Stimulated activated naive CD8-positive, alpha-beta T cell treated with anti-CD3 and anti-CD28 coated beads, Interleukin-15, Interleukin-2, amounts not matched to agents 100 ng/mL and 50 ng/mL, for 24 hours (primary cell): ENCODE results near the gene LCT.
"Not testable (repeated sequence)": the region's sequence is repeated elsewhere in the genome, so short reads cannot be mapped to it uniquely, and the experiment has no call there.

ENCODE experiments used
- H3K27ac Mint-ChIP-seq: one replicate; pipeline ENCODE4 v1.8.0; 2021; ENCODE audit warnings: mild to moderate bottlenecking, mixed read lengths
- H3K27me3 Mint-ChIP-seq: one replicate; pipeline ENCODE4 v1.8.0; 2021; ENCODE audit warnings: mixed read lengths
- H3K36me3 Mint-ChIP-seq: one replicate; pipeline ENCODE4 v1.8.0; 2021; ENCODE audit warnings: low read depth, mixed read lengths
- H3K4me1 Mint-ChIP-seq: one replicate; pipeline ENCODE4 v1.8.0; 2021; ENCODE audit warnings: low read depth, mixed read lengths
- H3K4me3 Mint-ChIP-seq: one replicate; pipeline ENCODE4 v1.8.0; 2021; ENCODE audit warnings: mild to moderate bottlenecking, mixed read lengths
- H3K9me3 Mint-ChIP-seq: one replicate; pipeline ENCODE4 v1.8.0; 2021; ENCODE audit warnings: mixed read lengths

LCT gene

GRCh38 chr2:135796606-135797005 lies 40.4 kb downstream of the LCT start:
- Mint-ChIP-seq H3K36me3 (peaks cover 6% of the 10 kb centered on the region), H3K4me3 (no peak overlapping the region), H3K27me3 (no peaks in the 10 kb centered on the region), H3K4me1 (peaks cover 33% of the 10 kb centered on the region), H3K27ac (no peak overlapping the region), H3K9me3 (peaks cover 15% of the 10 kb centered on the region)

DNA sequence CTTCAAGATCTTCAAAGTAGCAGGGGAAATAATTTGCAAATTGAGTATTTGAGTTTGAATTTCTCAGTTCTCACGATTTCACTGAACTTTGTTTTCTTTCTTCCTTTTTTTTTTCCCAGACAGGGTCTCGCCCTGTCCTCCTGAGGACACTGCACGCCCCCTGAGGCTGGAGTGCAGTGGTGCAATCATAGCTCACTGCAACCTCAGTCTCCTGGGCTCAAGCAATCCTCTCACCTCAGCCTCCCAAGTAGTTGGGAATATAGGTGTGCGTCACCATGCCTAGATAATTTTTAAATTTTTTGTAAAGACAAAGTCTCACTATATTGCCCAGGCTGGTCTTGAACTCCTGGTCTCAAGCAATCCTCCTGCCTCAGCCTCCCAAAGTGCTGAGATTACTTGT lies 41.3 kb downstream of the LCT start:
- H3K36me3 Mint-ChIP-seq, H3K4me3 Mint-ChIP-seq, H3K27ac Mint-ChIP-seq, H3K27me3 Mint-ChIP-seq: not testable (repeated sequence)
- Mint-ChIP-seq H3K4me1 (peaks cover 37% of the 10 kb centered on the region), H3K9me3 (peaks cover 10% of the 10 kb centered on the region)

- H3K4me3 Mint-ChIP-seq, result no peak overlapping the region
- no peaks in the 10 kb centered on the region for H3K27me3 Mint-ChIP-seq
- H3K9me3 Mint-ChIP-seq, result no peaks in the 10 kb centered on the region
- no peak overlapping the region for H3K27ac Mint-ChIP-seq
- no peaks in the 10 kb centered on the region for H3K36me3 Mint-ChIP-seq
- H3K4me1 Mint-ChIP-seq, result peaks cover 36% of the 10 kb centered on the region
These were observed 44.4 kb downstream of the LCT start for GRCh38 chr2:135792401-135793150.

GRCh38 chr2:135791418-135792190 lies 45.4 kb downstream of the LCT start:
- H3K36me3 Mint-ChIP-seq, result peaks cover 7% of the 10 kb centered on the region
- H3K9me3 Mint-ChIP-seq, result no peaks in the 10 kb centered on the region
- no peak overlapping the region for H3K27ac Mint-ChIP-seq
- no peak overlapping the region for H3K4me3 Mint-ChIP-seq
- H3K4me1 Mint-ChIP-seq, result peaks cover 32% of the 10 kb centered on the region
- H3K27me3 Mint-ChIP-seq, result no peaks in the 10 kb centered on the region

GRCh38 chr2:135790423-135790822 lies 46.6 kb downstream of the LCT start:
- peaks cover 32% of the 10 kb centered on the region for H3K4me1 Mint-ChIP-seq
- H3K36me3 Mint-ChIP-seq, result peaks cover 14% of the 10 kb centered on the region
- no peak overlapping the region for H3K27ac Mint-ChIP-seq
- no peaks in the 10 kb centered on the region for H3K27me3 Mint-ChIP-seq
- H3K4me3 Mint-ChIP-seq, result no peak overlapping the region
- no peaks in the 10 kb centered on the region for H3K9me3 Mint-ChIP-seq

- no peak overlapping the region for H3K4me3 Mint-ChIP-seq
- peaks cover 49% of the 10 kb centered on the region for H3K36me3 Mint-ChIP-seq
- H3K4me1 Mint-ChIP-seq, result peaks cover 6% of the 10 kb centered on the region
- no peaks in the 10 kb centered on the region for H3K9me3 Mint-ChIP-seq
- no peak overlapping the region for H3K27ac Mint-ChIP-seq
- H3K27me3 Mint-ChIP-seq, result no peaks in the 10 kb centered on the region
These were observed 50.2 kb downstream of the LCT start for GRCh38 chr2:135786823-135787222.

DNA sequence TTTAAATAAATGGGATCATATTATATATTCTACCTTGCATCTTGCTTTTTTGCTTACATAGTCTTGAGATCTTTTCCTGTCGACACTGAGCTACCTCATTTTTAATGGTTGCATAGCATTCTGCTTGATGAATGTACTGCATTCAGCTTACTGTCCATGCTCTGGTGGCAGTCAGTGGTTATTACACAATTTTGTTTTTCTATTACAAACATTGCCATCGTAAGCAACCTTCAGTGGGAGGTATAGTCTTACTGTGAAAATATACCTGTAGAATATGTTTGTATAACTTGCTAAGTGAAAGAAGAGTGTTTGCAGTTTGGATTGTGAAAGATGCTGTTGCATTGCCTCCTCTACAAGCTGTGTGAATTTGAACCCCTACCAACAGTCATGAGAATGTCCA lies 52.0 kb downstream of the LCT start:
- H3K36me3 Mint-ChIP-seq, result peaks cover 67% of the 10 kb centered on the region

GRCh38 chr2:135783439-135783838 lies 53.5 kb downstream of the LCT start:
- no peaks in the 10 kb centered on the region for H3K27me3 Mint-ChIP-seq
- no peak overlapping the region for H3K4me3 Mint-ChIP-seq
- H3K36me3 Mint-ChIP-seq, result peaks cover 76% of the 10 kb centered on the region
- H3K9me3 Mint-ChIP-seq, result no peaks in the 10 kb centered on the region
- H3K27ac Mint-ChIP-seq, result no peak overlapping the region
- H3K4me1 Mint-ChIP-seq, result no peaks in the 10 kb centered on the region

More for the DNA sequence above, 52.0 kb downstream of the LCT start:
- Mint-ChIP-seq H3K9me3 (no peaks in the 10 kb centered on the region), H3K27me3 (no peaks in the 10 kb centered on the region), H3K4me3 (no peak overlapping the region), H3K27ac (no peak overlapping the region), H3K4me1 (no peaks in the 10 kb centered on the region)

DNA sequence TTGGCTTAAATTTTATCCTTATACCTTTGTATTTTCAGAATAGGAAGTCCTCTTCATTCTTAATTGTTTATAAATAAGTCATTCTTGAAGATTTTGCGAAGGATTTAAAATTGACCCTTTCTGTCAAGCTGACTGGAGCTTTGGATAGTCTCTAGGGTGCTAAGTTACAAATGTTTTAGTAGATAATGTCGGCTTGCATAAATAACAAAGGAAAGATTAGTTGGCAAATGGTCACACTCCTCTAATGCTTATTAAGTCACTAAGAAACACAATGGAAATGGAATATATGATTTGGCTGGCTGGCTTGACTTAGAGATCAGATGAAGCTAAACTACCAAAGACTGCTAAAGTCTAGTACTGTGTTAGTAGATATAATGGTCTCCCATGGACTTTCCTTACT lies 54.8 kb downstream of the LCT start:
- H3K36me3 Mint-ChIP-seq, result peaks cover 78% of the 10 kb centered on the region
- H3K27me3 Mint-ChIP-seq, result no peaks in the 10 kb centered on the region
- H3K4me3 Mint-ChIP-seq, result no peak overlapping the region
- H3K27ac Mint-ChIP-seq, result no peak overlapping the region
- H3K4me1 Mint-ChIP-seq, result no peaks in the 10 kb centered on the region
- H3K9me3 Mint-ChIP-seq, result no peaks in the 10 kb centered on the region

DNA sequence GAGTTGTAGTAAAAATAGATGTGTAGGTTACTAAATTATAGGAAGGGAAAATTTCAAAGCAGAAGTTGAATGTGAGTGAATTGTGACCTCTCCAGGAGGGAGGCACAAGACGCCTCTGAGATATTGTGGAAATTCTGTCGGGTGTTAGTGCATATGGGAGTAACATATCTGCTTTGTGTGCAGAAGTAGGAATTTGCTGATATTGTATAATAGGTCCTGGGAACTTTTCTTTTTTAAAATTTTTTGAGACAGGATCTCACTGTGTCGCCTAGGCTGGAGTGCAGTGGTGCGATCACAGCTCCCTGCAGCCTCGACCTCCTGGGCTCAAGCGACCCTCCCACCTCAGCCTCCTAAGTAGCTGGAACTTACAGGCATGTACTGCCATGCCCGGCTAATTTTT lies 60.6 kb downstream of the LCT start:
- no peak overlapping the region for H3K27ac Mint-ChIP-seq
- peaks cover 13% of the 10 kb centered on the region for H3K4me1 Mint-ChIP-seq
- H3K27me3 Mint-ChIP-seq, result no peaks in the 10 kb centered on the region
- H3K4me3 Mint-ChIP-seq, result no peak overlapping the region
- peaks cover 72% of the 10 kb centered on the region for H3K36me3 Mint-ChIP-seq
- H3K9me3 Mint-ChIP-seq, result no peaks in the 10 kb centered on the region

- no peak overlapping the region for H3K27ac Mint-ChIP-seq
- no peaks in the 10 kb centered on the region for H3K9me3 Mint-ChIP-seq
- no peaks in the 10 kb centered on the region for H3K27me3 Mint-ChIP-seq
- H3K4me3 Mint-ChIP-seq, result no peak overlapping the region
- H3K4me1 Mint-ChIP-seq, result peaks cover 13% of the 10 kb centered on the region
- H3K36me3 Mint-ChIP-seq, result peaks cover 70% of the 10 kb centered on the region
These were observed 61.6 kb downstream of the LCT start for GRCh38 chr2:135775420-135775819.

DNA sequence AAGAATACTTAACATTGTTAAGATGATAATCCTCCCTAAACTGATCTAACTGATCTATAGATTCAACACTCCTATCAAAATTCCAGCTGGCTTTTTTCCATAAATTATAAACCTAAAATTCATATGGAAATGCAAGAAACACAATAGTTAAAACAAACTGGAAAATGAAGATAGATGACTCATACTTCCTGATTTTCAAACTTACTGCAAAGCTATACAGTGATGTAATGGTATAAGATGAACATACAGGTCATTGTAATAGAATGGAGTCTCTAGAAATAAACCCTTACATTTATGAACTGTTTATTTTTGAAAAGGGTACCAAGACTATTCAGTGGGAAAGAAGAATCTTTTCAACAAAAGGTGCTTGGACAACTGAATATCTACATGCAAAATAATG lies 63.1 kb downstream of the LCT start:
- Mint-ChIP-seq H3K27ac (no peak overlapping the region), H3K36me3 (peaks cover 74% of the 10 kb centered on the region), H3K4me1 (peaks cover 13% of the 10 kb centered on the region), H3K9me3 (no peaks in the 10 kb centered on the region), H3K27me3 (no peaks in the 10 kb centered on the region), H3K4me3 (no peak overlapping the region)

DNA sequence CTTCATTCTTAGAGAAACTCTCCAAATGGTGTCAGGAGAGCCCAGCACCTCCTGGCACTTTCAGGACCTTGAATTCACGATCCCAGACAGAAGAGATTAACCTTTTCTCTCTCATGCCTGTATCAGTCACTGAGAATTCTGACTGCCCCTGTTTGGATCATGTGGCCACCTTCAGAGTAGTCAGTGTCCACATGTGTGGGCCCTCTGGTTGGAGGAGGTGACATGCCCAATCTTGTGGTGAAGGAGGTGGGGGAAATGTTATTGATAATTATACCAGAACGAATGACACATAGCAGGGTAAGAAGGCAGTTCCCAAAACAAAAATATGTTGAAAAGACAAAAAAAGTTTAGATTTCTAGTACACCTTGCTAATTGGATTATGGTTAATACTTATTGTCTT lies 63.7 kb downstream of the LCT start:
- Mint-ChIP-seq H3K4me3 (no peak overlapping the region), H3K9me3 (no peaks in the 10 kb centered on the region), H3K4me1 (peaks cover 13% of the 10 kb centered on the region), H3K36me3 (peaks cover 72% of the 10 kb centered on the region), H3K27ac (peak overlapping the region; percentile 57), H3K27me3 (no peaks in the 10 kb centered on the region)

- Mint-ChIP-seq H3K4me3 (no peak overlapping the region), H3K36me3 (peaks cover 68% of the 10 kb centered on the region), H3K9me3 (no peaks in the 10 kb centered on the region), H3K4me1 (peaks cover 20% of the 10 kb centered on the region), H3K27ac (no peak overlapping the region), H3K27me3 (no peaks in the 10 kb centered on the region)
These were observed 68.1 kb downstream of the LCT start for GRCh38 chr2:135768863-135769262.

GRCh38 chr2:135762530-135762929 lies 74.5 kb downstream of the LCT start:
- H3K27me3 Mint-ChIP-seq, result no peaks in the 10 kb centered on the region
- H3K4me3 Mint-ChIP-seq, result no peak overlapping the region
- H3K4me1 Mint-ChIP-seq, result peaks cover 18% of the 10 kb centered on the region
- peaks cover 66% of the 10 kb centered on the region for H3K36me3 Mint-ChIP-seq
- H3K27ac Mint-ChIP-seq, result no peak overlapping the region
- H3K9me3 Mint-ChIP-seq, result no peaks in the 10 kb centered on the region
